Vagina (tissue), 2 donors: ENCODE data around the gene ENTPD2.

Source experiments
- CTCF ChIP-seq, 3 experiments: fragments of 450-650 bp in 2 of 3; fragments of 200-600 bp in 1 of 3; sonication (generic) in 1 of 3; IDR thresholded peaks; one replicate each; pipeline ENCODE4 v1.5.1; 2017 to 2019; ENCODE audit warnings: antibody characterized with exemption in 3 of 3, mild to moderate bottlenecking in 2 of 3, moderate library complexity in 2 of 3
- POLR2A ChIP-seq, 2 donors: fragments of 450-650 bp; IDR thresholded peaks; one replicate each; pipeline ENCODE4 v1.6.1; 2017; ENCODE audit warnings: antibody characterized with exemption in 2 of 2, mild to moderate bottlenecking in 2 of 2, moderate library complexity in 2 of 2

DNA sequence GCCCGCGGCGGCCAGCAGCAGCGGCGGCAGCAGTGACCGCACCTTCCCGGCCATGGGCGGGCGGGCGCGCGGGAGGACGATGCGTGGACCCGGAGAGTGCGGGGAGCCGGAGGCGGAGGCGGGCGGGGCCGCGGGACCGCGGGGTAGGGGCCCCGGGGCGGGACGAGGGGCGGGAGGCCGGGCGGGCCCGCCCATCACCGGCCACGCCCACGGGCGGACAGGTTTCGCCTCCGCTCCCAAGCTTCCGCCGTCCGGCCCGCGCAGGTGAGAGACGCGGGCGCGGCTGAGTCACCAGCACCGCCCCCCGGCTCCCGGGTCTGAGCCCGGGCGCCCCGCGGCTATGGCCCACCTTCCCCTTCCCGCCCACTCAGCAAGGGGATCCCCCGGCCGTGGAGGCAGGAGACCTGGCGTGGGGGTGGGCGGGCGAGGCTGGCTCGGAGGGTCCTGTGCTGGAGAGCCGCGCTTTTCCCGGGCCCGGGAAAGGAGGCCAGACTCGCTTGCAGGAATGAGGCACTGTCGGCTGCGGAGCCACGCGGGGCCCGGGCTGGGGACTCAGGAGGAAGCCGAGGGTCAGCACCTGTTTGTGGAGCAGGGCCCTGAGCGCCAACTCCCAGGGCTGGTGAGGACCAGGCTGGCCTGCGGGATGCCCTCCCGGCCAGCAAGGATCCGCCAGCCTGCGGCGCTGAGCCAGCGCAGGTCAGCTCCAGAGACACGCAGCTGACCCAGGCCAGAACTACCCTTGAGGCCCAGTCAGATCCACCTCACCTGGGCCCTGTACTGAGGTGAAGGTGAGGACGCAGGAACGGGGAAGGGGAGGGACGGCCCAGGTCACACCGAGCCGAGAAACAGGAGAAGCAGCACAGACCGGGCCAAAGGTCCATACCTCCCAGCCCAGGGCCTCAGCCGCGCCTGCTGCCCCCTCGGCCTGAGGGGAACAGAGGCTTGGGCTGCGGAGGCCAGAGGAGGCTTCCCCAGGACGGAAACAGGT, at the start of gene ENTPD2:
- TF ChIP-seq POLR2A (IDR thresholded peaks at IDR 0.05), result no peak
- no peak for TF ChIP-seq CTCF (IDR thresholded peaks at IDR 0.05)
